Right lung (tissue), 5 donors: ENCODE data around the gene SCFD2. TPM values are rescaled to one million over a fixed set of nuclear protein-coding genes. Genes with fewer than 3 reads are reported as not detected.
"Not testable (repeated sequence)": the region's sequence is repeated elsewhere in the genome, so short reads cannot be mapped to it uniquely, and the experiment has no call there.

Experiments used
- DNase-seq, 2 donors: peaks; one replicate each; pipeline ENCODE4 v3.0.0-alpha.2; 2013
- polyA plus RNA-seq, 5 donors: library from polyadenylated mRNA; unstranded; fragments of 120-200 nt; gene quantifications; one replicate each; pipeline versions ENCODE4 v1.2.1 to v1.2.3, GENCODE V29; 2013; ENCODE audit warnings: inconsistent platforms in 1 of 5, low replicate concordance in 1 of 5; ENCODE audit not compliant: insufficient read length in 5 of 5, insufficient read depth in 1 of 5

SCFD2 gene
- polyA plus RNA-seq, 5 donors = 10.6 to 14.1 (median 13.5) TPM

DNA sequence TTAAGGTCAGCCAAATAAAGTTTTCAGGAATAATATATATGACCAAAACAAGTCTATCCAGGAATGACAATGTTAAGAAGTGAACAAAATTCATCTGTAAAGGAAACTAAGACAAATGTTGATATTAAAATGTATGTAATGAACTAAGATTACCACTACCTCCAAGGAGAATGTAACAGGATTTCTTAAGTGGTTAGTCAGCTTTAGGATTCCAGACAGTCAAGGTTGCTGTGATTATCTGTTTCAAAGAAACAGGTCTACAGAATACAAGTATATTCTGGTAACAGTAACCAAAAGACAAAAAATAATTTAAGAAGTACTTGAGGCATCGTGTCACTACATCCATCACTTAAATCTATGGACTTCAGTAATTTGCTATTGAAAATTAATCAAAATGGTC is 172.8 kb downstream of the SCFD2 start:
- no peak for DNase-seq

DNA sequence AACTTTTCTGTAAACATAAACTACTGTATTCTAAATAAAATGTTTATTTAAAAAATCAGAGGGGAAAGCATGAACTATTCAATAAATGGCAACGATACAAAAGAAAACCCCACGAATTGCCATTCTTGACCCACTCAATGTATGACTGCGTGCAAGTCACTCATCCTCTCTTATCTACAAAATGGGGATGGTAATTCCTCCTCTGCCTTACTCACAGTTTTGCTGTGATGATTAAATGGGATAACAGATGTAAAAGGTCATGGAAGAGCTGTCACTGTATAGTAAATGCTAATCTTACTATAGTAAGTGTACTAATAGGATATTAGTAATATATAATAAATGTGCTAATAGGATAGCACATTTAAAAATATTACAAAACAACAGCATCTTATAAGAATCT is 173.4 kb downstream of the SCFD2 start:
- no peak for DNase-seq

DNA sequence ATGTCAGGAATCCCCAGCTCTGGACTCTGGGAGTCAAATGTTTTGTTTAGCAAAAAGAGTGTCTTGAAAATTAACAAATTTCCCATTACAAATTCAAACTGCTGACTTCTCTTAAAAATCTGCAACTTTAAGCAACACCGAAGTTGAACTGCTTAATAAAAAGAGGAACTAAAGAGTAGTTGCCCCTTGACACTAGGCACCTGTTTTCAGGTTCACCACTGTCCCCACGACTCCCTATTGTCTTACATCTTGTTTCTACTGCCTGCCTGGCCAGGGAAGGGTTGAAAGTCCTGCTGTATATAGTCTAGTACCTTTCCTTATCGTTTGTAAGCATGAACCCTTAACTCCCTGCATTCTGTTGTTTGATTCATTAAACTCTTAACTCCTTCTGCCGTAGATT is 173.9 kb downstream of the SCFD2 start:
- DNase-seq = no peak

DNA sequence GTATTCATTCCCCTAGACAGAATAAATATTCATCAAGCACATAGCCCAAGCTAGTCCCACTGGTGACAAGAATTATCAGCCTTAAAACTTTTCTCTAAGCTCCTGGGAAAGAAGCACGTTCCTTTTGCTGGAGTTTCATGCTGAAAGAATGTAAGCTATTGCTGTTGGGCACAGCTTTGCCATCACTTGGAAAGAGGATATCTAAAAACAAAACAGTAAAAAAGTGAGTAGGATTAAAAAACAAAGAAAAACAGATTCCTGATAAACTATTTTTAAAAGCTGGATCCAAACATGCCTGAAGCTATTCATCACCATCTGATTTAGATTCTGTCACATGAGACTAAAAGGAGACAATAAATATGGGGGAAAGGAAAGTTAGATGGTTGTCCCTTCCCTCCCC is 176.8 kb downstream of the SCFD2 start:
- no peak for DNase-seq

DNA sequence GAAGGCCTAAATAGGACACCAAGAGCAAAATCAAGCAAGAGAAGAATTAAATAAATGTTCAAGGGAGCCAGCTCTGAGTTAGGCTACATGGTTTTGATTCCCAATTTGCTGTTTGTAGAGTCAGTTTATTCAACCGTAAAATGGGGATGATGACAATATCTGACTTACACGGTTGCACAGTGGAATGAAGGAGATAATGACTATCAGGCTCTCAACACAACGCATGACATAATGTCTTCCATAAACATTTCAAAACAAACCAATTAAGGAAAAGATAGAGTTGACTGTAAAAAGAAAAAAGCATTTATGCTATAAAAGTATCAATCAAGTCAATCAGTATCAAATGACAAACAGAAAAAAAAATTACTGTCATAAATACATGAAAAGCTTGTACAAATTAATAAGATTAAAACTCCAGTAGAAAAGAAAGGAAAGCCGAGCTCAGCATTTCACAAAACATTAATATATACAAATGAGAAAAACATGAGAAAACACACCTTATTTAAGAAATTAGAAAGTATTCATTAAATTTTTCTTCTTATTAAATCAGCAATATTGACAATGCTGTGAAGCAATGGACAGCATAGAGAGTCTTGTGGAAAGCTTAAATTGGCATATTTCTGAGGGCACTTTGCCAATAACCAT is 179.0 kb downstream of the SCFD2 start:
- DNase-seq = no peak

DNA sequence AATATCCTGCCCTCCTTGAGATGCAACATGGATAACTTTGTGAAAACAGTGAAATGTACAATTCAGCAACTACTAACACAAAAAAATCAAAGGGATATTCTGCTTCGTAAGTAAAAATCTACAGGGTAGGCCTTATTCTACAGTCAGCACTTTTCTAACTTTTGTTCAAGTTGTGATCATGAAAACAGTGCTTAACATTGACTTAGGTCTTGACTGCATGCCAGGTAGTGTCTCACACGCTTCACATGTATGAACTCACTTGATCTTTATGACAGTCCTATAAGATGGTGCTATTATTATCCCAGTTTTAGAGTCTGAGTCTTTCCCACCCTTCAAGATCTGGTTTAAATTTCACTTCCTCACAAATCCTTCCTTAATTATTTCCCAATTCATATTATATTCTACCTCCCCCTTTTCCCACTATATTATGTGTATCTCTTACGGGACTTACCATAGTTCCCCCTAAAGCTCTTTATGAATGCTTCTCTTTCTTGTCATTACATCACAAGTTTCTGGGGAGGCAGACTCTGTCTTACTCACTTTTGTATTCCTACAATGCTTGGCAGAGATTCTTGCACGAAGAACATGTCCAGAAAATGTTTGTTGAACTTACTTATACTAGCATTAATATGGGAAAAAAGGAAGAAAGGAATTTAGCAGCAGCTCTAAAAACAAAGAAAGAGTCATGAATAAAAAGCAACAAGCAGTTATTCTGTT is 179.8 kb downstream of the SCFD2 start:
- DNase-seq = no peak

DNA sequence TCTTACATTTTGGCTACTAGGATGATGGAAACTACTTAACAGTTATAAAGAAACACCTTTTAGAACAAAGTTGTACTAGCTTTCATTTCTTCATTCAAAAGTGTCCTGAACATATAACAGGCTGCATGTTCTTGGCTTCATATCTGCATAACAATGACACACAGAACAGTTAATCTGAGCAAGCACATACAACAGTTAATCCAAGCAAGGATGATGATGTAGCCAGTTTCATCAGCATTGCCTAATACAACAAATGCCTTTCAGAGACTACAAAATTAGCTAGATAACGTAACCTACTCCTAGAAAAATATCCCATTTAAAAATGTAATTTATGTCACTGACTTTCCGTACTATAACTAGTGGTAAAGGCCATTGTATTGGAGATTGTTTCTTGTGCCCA is 182.1 kb downstream of the SCFD2 start:
- no peak for DNase-seq

DNA sequence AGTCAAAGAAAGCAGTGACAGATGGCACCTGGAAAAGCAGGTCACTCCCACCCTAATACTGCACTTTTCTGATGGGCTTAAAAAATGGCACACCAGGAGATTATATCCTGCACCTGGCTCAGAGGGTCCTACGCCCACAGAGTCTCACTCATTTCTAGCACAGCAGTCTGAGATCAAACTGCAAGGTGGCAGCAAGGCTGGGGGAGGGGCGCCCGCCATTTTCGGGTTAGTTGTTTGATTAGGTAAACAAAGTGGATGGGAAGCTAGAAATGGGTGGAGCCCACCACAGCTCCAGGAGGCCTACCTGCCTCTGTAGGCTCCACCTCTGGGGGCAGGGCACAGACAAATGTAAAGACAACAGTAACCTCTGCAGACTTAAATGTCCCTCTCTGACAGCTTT is 188.1 kb downstream of the SCFD2 start:
- DNase-seq = not testable (repeated sequence)

DNA sequence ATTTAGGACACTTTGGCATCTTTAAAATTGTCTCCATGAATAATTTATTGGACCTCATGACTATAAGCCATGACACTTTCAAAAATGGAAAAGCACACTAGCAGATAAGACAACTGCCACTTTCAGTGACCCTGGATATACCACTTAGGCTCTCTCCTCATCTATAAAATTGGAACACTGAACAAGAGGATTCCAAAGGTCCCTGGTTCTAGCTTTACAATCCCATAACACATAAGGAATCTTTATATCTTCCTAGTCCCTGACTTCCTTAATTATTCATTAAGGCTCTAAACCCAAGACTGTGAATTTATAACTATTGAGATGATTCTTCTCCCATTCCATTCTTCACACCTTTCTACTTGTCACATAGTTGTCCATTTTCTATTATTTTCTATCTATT is 190.2 kb downstream of the SCFD2 start:
- no peak for DNase-seq

DNA sequence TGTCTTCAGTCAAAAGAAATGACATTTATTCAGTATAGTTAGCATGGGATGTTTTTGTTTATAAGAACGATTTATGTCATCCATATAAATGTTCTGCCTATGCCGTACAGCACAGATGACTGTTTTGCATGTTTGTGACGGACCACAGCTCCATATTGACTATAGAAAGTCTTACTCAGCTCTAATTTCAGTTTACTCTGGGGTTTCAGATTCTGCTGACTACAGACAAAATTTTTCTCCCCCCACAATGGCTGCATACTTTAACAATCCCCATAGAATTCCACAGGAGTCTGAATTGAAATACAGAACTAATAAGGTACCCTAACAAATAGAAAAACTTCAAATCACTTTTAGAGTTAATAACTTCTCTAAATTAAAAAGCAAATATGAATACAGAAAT is 191.0 kb downstream of the SCFD2 start:
- no peak for DNase-seq

DNA sequence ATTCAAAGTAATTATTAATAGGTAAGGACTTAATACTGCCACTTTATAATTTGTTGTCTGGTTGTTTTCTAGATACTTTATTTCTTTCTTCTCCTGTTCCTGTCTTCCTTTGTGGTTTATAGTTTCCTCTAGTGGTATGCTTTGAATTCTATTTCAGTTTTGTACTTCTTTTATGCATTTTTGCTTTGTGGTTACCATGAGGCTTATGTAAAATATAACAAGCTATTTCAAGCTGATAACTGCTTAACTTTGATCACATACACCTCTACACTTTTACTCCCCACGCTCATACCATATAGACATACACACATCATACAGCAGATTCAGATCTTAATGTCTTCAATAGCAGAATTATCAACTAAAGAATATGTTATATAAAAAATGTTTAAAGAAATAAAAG is 192.3 kb downstream of the SCFD2 start:
- DNase-seq = no peak

DNA sequence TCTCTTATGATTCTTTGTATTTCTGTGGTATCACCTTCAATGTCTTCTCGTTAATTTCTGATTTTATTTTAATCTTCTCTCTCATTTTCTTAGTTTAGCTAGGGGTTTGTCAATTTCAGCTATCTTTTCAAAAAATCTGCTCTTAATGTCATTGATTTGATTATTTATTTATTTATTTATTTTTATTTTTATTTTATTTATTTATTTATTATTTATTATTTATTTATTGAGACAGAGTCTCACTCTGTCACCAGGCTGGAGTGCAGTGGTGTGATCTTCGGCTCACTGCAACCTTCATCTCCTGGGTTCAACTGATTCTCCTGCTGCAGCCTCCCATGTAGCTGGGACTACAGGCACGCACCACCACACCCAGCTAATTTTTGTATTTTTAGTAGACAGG is 194.1 kb downstream of the SCFD2 start:
- DNase-seq = no peak

DNA sequence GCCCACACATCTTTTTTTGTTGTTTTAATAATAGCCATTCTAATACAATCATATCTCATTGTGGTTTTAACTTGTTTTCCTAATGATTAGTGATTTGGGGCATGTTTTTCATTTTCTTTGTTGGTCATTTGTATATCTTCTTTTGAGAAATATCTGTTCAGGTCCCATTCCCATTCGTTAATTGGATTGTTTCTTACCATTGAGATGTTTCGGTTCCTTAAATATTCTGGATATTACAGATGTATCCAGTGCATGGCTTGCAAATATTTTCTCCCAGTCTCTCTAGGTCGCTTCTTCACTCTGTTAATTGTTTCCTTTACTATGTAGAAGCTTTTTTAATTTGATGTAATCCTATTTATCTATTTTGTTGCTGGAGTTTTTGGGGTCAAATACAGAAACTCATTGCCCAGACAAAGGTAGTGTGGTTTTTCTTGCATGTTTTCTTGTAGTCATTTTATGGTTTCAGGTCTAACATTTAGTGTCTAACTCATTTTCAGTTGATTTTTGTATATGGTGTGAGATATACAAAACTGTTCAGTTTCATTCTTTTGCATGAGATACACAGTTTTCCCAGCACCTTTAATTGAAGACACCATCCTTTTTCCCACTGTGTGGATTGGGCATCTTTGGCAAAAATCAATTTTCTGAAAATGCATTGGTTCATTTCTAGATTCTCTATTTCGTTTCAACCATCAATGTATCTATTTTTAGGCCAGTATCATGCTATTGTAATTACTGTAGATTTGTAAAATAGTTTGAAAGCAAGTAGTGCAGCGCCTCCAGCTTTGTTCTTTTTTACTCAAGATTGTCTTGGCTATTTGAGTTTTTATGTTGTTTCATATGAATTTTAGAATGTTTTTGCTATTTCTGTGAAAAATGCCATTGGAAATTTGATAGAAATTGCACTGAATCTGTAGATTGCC is 195.9 kb downstream of the SCFD2 start:
- DNase-seq = no peak

DNA sequence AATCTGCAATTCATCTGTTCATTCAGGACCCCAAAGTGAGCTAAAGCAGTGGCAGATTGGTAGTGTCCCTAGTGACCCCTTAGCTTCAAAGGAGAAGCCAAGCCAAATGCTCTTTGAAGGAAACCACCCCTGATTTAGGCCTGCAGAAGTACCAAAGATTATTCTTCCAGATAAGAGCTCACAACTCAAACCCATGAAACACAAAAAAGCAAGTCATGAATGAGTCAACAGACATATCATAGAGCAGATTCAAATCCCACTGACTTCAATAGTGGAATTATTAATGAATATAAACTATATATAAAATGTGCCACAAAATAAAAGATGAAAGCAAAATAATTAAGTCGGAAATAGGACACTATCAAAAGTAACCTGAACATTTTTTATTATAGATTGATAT is 197.6 kb downstream of the SCFD2 start:
- no peak for DNase-seq

DNA sequence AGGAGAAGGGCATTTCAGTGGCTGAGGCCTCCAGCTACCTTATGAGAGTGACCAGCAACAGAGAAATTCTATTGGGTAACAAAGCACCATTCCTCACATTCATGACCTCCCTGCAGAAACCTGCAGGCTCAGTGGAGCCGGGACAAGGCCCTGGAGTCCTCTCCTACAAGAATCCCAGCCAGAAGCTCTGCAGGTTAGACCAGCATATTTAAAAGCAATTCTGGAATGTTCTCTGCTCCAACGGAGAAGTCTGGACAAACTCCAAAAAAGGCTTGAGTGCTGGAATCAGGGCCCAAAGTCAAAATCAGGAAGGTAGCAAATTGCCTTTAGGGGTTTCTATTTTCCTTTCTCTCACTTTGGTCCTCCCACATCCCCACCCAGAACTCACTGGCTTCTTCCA is 202.9 kb downstream of the SCFD2 start:
- no peak for DNase-seq

DNA sequence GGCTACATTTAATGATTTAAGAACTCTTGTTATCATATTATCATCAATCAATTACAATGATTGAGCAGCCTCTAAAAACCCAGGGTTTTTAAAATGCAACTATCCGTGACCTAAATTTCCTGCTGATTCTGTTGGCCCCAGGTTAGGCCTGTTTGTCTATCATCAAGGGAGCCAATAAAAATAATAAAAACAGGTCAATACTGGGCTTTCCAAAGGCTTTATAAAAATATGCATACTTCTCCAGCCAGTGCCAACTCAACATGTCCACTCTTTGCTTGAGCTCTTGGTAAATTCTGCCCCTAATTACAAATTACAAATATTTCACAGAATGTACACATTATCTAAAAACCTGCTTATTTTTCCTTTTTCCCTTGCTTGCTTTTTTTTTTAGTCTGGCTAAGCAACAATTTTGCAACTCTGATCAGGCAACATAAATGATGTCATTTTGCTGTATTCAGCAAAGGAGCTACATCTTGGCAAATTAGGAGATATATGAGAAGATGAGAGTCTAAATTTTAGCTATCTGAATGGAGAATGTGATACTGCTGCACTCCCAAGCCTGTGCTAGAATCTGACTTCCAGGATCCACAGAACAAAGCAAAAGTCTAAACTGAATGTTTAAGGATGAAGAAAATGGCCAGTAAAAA is 204.0 kb downstream of the SCFD2 start:
- DNase-seq = no peak

DNA sequence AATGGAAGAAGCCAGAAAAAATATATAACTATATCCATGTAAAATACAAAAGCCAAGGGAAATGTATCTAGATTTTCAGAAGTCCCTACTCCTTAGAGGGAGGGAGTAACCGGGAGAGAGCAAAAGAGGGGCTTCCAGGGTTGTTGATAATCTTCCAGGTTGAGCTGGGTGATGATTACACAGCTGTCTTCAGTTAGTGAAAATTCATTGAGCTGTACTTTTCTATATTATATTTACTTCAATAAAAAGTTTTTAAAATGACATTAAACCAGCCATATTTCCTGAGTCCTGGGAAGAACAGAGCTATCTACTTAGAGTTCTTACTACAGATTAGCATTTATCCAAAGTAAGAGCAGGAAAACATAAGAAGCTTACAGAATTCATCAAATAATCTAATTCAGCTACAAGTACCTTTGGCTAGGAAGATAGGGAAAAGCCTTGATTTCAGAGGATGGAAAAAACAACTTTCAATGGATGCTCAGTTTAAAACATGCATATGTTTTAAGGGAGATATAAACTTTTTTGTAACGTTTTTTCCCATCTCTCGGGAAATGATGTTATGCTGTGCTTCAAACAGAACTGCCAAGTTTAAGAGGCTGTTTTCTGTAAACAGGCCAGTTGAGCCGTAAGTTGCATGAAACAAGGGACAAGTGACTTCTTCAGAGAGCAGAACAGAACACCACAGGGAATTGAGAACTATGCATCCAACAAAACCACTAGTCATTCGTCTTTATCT is 204.6 kb downstream of the SCFD2 start:
- DNase-seq = no peak

DNA sequence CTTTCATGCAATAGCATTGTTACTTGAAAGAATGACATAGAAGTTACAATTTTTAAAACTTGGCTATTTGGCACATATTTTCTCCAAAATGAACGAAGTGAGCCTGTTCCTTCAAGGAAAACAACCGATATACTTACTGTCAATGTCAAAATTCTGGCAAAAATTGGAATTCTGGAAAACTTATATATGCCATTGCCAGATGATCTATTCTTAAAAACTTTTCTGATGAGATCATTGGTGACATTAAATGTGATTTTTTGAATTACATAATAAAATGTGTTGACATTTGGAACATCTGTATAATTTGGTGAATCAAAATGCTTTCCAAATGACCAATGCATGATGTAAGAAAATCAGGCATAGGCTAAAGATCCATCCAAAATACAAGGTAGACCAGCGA is 209.0 kb downstream of the SCFD2 start:
- DNase-seq = no peak

DNA sequence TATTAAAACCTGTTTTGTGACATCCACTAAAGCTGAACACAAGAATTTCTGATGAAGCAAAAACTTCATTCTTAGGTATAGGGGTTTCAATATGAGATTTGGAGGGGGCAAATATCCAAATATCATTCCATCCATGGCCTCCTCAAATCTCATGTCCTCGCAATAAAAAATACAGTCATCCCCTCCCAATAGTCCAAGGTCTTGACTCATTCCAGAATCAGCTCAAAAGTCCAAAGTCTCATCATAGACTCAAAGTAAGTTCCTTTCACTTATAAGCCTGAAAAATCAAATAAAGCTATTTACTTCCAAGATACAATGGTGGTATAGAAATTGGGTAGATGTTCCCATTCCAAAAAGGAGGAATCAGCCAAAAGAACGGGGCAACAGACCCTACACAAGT is 213.4 kb downstream of the SCFD2 start:
- DNase-seq = no peak

DNA sequence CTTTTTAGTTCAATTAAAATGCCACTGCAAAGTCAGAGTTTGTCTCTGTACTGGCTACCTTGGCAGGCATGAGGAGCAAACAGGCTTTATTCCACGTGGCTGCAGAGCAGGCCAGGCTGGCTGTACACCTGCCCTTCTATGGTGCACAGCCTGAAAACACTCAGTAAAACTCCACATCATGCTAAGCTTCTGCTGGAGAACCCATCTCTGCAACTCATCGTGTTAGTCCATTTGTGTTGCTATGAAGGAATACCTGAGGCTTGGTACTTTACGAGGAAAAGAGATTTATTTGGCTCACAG is 214.4 kb downstream of the SCFD2 start:
- no peak for DNase-seq

DNA sequence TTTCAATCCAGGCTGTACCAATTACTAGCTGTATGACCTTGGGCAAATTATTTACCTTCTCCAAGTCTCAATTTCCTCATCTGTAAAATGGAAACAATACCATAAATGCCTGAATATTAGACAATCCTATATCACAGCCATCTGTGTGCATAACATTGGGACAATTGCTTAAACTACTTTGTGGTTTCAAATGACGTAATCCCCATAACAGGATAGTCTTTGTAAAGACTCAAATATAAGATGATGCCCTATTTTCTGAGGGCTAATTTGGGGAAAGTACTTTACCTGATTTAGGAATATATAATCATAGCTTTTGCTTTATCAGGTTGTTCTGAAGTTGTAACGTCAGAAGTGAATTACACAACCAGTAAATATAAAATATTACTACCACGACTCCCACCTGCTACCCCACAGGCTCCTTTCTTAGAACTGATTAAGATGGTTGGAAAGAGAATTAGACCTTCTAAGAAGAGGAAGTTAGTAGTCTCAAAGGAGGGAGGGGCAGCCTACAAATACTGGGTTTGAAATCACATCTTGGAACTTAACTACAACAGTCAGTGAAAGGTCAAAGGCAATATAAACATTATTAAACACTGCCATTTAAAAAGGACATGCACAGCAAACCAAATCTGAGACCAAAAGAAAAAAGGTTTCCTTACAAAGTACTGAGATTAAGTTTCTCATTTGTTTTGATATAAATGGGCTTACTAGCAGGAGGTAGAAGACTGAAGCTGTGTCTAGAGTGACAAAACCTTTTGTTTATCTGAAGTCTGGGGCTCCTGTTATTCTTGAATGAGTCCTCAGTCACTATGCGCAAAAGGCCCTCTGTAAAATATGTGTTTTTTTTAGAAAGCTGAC is 215.0 kb downstream of the SCFD2 start:
- DNase-seq = no peak
